Measurements from ENCODE around the gene MFSD2B.

DNA sequence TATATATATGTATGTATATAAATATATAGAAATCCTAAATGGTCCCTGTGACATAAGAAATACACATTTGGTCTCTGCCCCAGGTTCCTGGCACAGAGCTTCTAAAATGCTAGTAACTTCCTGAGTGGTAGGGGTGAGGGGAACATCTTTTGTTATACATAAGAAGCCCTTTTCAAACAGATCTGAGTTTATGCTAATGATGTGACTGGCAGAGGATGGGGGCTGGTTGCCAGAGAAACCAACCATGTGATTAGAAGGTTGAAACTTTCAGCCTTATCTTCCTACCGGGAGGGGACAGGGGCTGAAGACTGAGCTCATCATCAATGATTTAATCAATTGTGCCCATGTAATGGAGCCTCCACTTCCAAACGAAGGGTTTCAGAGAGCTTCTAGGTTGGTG is 16.3 kb downstream of the MFSD2B start:
- TF ChIP-seq, protein P1, sequence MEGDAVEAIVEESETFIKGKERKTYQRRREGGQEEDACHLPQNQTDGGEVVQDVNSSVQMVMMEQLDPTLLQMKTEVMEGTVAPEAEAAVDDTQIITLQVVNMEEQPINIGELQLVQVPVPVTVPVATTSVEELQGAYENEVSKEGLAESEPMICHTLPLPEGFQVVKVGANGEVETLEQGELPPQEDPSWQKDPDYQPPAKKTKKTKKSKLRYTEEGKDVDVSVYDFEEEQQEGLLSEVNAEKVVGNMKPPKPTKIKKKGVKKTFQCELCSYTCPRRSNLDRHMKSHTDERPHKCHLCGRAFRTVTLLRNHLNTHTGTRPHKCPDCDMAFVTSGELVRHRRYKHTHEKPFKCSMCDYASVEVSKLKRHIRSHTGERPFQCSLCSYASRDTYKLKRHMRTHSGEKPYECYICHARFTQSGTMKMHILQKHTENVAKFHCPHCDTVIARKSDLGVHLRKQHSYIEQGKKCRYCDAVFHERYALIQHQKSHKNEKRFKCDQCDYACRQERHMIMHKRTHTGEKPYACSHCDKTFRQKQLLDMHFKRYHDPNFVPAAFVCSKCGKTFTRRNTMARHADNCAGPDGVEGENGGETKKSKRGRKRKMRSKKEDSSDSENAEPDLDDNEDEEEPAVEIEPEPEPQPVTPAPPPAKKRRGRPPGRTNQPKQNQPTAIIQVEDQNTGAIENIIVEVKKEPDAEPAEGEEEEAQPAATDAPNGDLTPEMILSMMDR (IDR thresholded peaks at IDR 0.05) = no peak
- TF ChIP-seq EP300 (IDR thresholded peaks at IDR 0.05) = no peak
- TF ChIP-seq POLR2A (IDR thresholded peaks at IDR 0.05) = no peak
